ENCODE data around the gene GABBR2. TPM values are rescaled to one million over a fixed set of nuclear protein-coding genes. Genes with fewer than 3 reads are reported as not detected.

Gene GABBR2
- total and polyA plus RNA-seq, 2 of the 8 experiments (the other 6 are each of a cell fraction or from before 2014, with no cell fraction given): 0.50 to 1.2 TPM

DNA sequence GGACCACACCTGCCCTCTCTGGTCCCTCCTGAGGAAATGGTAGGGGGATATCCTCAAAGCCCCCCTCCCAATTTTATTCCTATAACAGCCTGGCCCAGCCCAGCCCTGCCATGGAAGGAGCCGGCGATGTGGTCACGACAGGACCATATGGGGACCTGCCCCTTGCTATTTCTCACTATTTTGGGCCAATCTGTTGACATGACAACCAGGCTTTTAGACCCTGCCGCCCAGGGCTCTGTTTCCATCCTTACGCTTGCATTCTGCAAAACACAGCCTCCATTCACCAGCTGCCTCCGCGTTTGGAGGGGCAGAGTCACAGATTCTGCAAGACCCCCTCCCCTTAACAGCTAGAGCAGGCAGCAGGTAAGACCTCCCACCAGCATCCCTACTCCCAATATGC is 112.2 kb downstream of the GABBR2 start:
- H3K27me3 ChIP-seq (replicated peaks in 1 of 4; ENCODE audit: control insufficient read depth in 3 of 4, extremely low read depth in 1 of 4, insufficient read depth in 3 of 4, low read length in 3 of 4): no peaks in the 10 kb centered on the region
- no peak overlapping the region for H2AFZ ChIP-seq (ENCODE audit: low read length)
- no peak overlapping the region for H3K14ac ChIP-seq (ENCODE audit: insufficient read length)
- peaks cover 0 to 3% (median 0%) of the 10 kb centered on the region in 4 experiments; a peak in 2 of 7 replicates for H3K4me1 ChIP-seq (replicated peaks in 1 of 4; ENCODE audit: control insufficient read depth in 3 of 4, insufficient read depth in 4 of 4, low read length in 3 of 4)
- H2BK12ac ChIP-seq (ENCODE audit: low read depth, low read length): no peak overlapping the region
- H2AK5ac ChIP-seq (ENCODE audit: low read depth, low read length): no peak overlapping the region
- H3K79me1 ChIP-seq (ENCODE audit: low read depth, low read length): no peaks in the 10 kb centered on the region
- no peaks in the 10 kb centered on the region for H3K36me3 ChIP-seq (ENCODE audit: control insufficient read depth in 2 of 4, insufficient read depth in 4 of 4, low read length in 3 of 4)
- no peaks in the 10 kb centered on the region for H3K9me3 ChIP-seq (ENCODE audit: insufficient read depth in 2 of 2, low read depth in 1 of 2, low read length in 1 of 2)
- no peaks in the 10 kb centered on the region for H3K79me2 ChIP-seq (ENCODE audit: control insufficient read depth in 1 of 2, insufficient read depth in 2 of 2, low read length in 2 of 2)
- no peak overlapping the region for H3K56ac ChIP-seq (replicated peaks; ENCODE audit: insufficient read length, low read depth, low read length)
- H3K27ac ChIP-seq (ENCODE audit: low read depth, low read length): no peak overlapping the region
- H4K8ac ChIP-seq (ENCODE audit: extremely low read depth, insufficient read depth, low read length): no peak overlapping the region
- no peak overlapping the region for H3K4me3 ChIP-seq (ENCODE audit: extremely low read depth in 1 of 4, insufficient read depth in 2 of 4, low read depth in 3 of 4, low read length in 4 of 4)
- no peak overlapping the region for H3K23ac ChIP-seq (ENCODE audit: insufficient read length)
- no peak overlapping the region for H3K9ac ChIP-seq (replicated peaks in 1 of 4; ENCODE audit: extremely low read depth in 1 of 4, low read depth in 3 of 4, low read length in 3 of 4)
- no peaks in the 10 kb centered on the region for H3K23me2 ChIP-seq (ENCODE audit: low read depth, low read length)
- H3K18ac ChIP-seq (ENCODE audit: extremely low read depth, low read length): no peak overlapping the region
- DNase-seq (ENCODE audit: low read depth in 1 of 2, low spot score in 2 of 2): no peak
- ChIA-PET CTCF (ENCODE audit: partially characterized antibody) (interaction anchor here (0.8 to 1.2 kb wide), 2 partner anchors 20 to 110 kb away, joined by 4 read pairs; no protein-coding TSS in a partner anchor), POLR2A (ENCODE audit: partially characterized antibody) (interaction anchor here (0.6 kb wide), 1 partner anchor 852 kb away, joined by 3 read pairs; no protein-coding TSS in a partner anchor)
- FAIRE-seq: no peak
- H4K91ac ChIP-seq (replicated peaks; ENCODE audit: insufficient read length, low read length): no peak overlapping the region
- H4K20me1 ChIP-seq (replicated peaks in 1 of 2; ENCODE audit: control insufficient read depth in 1 of 2, insufficient read depth in 2 of 2, low read length in 2 of 2): no peaks in the 10 kb centered on the region
- no peak overlapping the region for H4K5ac ChIP-seq (ENCODE audit: insufficient read length, low read depth, low read length)
- no peak overlapping the region for H2BK120ac ChIP-seq (replicated peaks; ENCODE audit: low read depth, low read length)
- no peak overlapping the region for H2BK5ac ChIP-seq (ENCODE audit: low read depth, low read length)
- H3K4me2 ChIP-seq (ENCODE audit: insufficient read depth in 1 of 2, low read depth in 2 of 2, low read length in 2 of 2): no peak overlapping the region
- H3K4ac ChIP-seq (replicated peaks; ENCODE audit: insufficient read length, low read depth, low read length): no peak overlapping the region
- WGBS, 2 experiments (ENCODE audit: extremely low coverage in 1 of 2, insufficient coverage in 1 of 2, insufficient read length in 1 of 2, insufficient replicate concordance in 2 of 2, low coverage in 1 of 2, low lambda C conversion rate in 2 of 2, missing lambda C conversion rate in 1 of 2): 89% methylated on average over 4 of the region's 7 CpGs; no CpG with 5 or more reads in 1 of the 2 experiments
- no peak overlapping the region for H2BK15ac ChIP-seq (ENCODE audit: low read length)
- TF ChIP-seq RNF2 (IDR thresholded peaks at IDR 0.05; ENCODE audit: borderline replicate concordance, low read depth, low read length, missing control alignments, poor library complexity, severe bottlenecking) (no peak), POLR2A (IDR thresholded peaks at IDR 0.05; ENCODE audit: control extremely low read depth in 1 of 2, low read depth in 2 of 2, low read length in 2 of 2) (no peak)
- no peak overlapping the region for H2BK20ac ChIP-seq (ENCODE audit: low read length)

All from H1 (cell line).